B cell (primary cell): ENCODE results near the gene CACNA2D2. TPM values are rescaled to one million over a fixed set of nuclear protein-coding genes. Genes with fewer than 3 reads are reported as not detected.

ENCODE experiments used
- ATAC-seq: fragments of 200-7000 bp; cut with Tn5 transposase; one replicate; pipeline ENCODE4 v1.10.0; 2021; ENCODE audit warnings: low read depth, mild to moderate bottlenecking, moderate number of reproducible peaks, moderate library complexity
- CTCF ChIA-PET: fragments of 350-600 bp; sonication (Branson Sonifier 250); formaldehyde crosslinking; loops from one replicate; lab custom pipeline; 2021; ENCODE audit warnings: antibody characterized with exemption, inconsistent platforms; lab: Charles Lee
- POLR2A ChIA-PET: fragments of 350-600 bp; sonication (Branson Sonifier 250); formaldehyde crosslinking; loops from one replicate; lab custom pipeline; 2021; ENCODE audit warnings: antibody characterized with exemption; lab: Charles Lee
- DNase-seq: peaks from one replicate; pipeline ENCODE4 v3.0.0; 2013
- H2AFZ ChIP-seq: 2 replicates; pipeline ENCODE4 v1.6.1; 2012; ENCODE audit warnings: mild to moderate bottlenecking, low read depth, low read length; ENCODE audit not compliant: insufficient read depth, poor library complexity, severe bottlenecking
- H3K27ac ChIP-seq, 2 donors: 1 replicate in 1 of 2; 2 replicates in 1 of 2; pipeline ENCODE4 v1.5.1; 2012 to 2013; ENCODE audit warnings: low read length in 2 of 2, mild to moderate bottlenecking in 2 of 2, moderate library complexity in 1 of 2
- H3K27me3 ChIP-seq, 4 experiments: fragments of 200-600 bp in 1 of 4; sonication (generic) in 1 of 4; replicated peaks in 1 of 4; 1 replicate in 2 of 4; 2 replicates in 2 of 4; pipeline versions ENCODE4 v1.6.1 to v1.7.0; 2013 to 2016; ENCODE audit warnings: low read length in 3 of 4, mild to moderate bottlenecking in 2 of 4, mixed read lengths in 1 of 4, moderate library complexity in 1 of 4; ENCODE audit not compliant: insufficient read depth in 4 of 4, control insufficient read depth in 3 of 4; ENCODE audit errors: control extremely low read depth in 1 of 4
- H3K36me3 ChIP-seq, 2 experiments: replicated peaks in 1 of 2; 1 replicate in 1 of 2; 2 replicates in 1 of 2; pipeline versions ENCODE4 v1.6.1 to v1.7.1; 2013; ENCODE audit warnings: low read length in 1 of 2; ENCODE audit not compliant: insufficient read depth in 2 of 2, control insufficient read depth in 1 of 2; ENCODE audit errors: control extremely low read depth in 1 of 2, extremely low read depth in 1 of 2
- H3K4me1 ChIP-seq, 2 donors: fragments of 200-600 bp in 1 of 2; sonication (generic) in 1 of 2; 1 replicate in 1 of 2; 2 replicates in 1 of 2; pipeline versions ENCODE4 v1.5.1 to v1.6.1; 2013 to 2017; ENCODE audit warnings: low read length in 2 of 2; ENCODE audit not compliant: control insufficient read depth in 2 of 2, insufficient read depth in 2 of 2
- H3K4me2 ChIP-seq: replicated peaks from 2 replicates; pipeline ENCODE3; 2012; ENCODE audit warnings: mild to moderate bottlenecking, low read depth, low read length; ENCODE audit not compliant: poor library complexity, severe bottlenecking
- H3K4me3 ChIP-seq, 5 experiments: fragments of 200-600 bp in 1 of 5; sonication (generic) in 1 of 5; 1 replicate in 3 of 5; 2 replicates in 2 of 5; pipeline versions ENCODE4 v1.5.1 to v1.7.0; 2011 to 2016; ENCODE audit warnings: low read length in 4 of 5, mild to moderate bottlenecking in 4 of 5, low read depth in 2 of 5, control low read depth in 1 of 5, moderate library complexity in 1 of 5; ENCODE audit not compliant: insufficient read depth in 1 of 5; ENCODE audit errors: control extremely low read depth in 1 of 5, extremely low read depth in 1 of 5
- H3K79me2 ChIP-seq: fragments of 200-600 bp; sonication (generic); one replicate; pipeline ENCODE4 v1.6.0; 2016; ENCODE audit warnings: low read length; ENCODE audit not compliant: control insufficient read depth, insufficient read depth
- H3K9ac ChIP-seq: fragments of 200-600 bp; sonication (generic); 2 replicates; pipeline ENCODE4 v1.6.1; 2017; ENCODE audit warnings: mild to moderate bottlenecking, low read length, moderate library complexity
- H3K9me3 ChIP-seq, 3 donors: one replicate each; pipeline versions ENCODE4 v1.6.1 to v1.7.1; 2013; ENCODE audit warnings: low read length in 2 of 3; ENCODE audit not compliant: control insufficient read depth in 2 of 3, insufficient read depth in 1 of 3; ENCODE audit errors: control extremely low read depth in 1 of 3
- H4K20me1 ChIP-seq: 2 replicates; pipeline ENCODE4 v1.6.0; 2012; ENCODE audit warnings: mild to moderate bottlenecking, low read length; ENCODE audit not compliant: insufficient read depth, control insufficient read depth, poor library complexity, severe bottlenecking
- H3K27ac Mint-ChIP-seq: one replicate; pipeline ENCODE4 v1.8.0; 2021; ENCODE audit warnings: mixed read lengths
- H3K27me3 Mint-ChIP-seq: one replicate; pipeline ENCODE4 v1.8.0; 2021; ENCODE audit warnings: mixed read lengths
- H3K4me1 Mint-ChIP-seq: one replicate; pipeline ENCODE4 v1.8.0; 2021; ENCODE audit warnings: mixed read lengths
- H3K4me3 Mint-ChIP-seq: one replicate; pipeline ENCODE4 v1.8.0; 2021; ENCODE audit warnings: mixed read lengths
- H3K9me3 Mint-ChIP-seq: one replicate; pipeline ENCODE4 v1.8.0; 2022; ENCODE audit warnings: mixed read lengths; ENCODE audit not compliant: insufficient read depth
- CTCF ChIP-seq: fragments of 200-600 bp; IDR thresholded peaks from one replicate; pipeline ENCODE4 v1.8.0; 2022; ENCODE audit warnings: antibody characterized with exemption, mild to moderate bottlenecking
- EZH2 ChIP-seq: IDR thresholded peaks from 2 replicates; pipeline ENCODE4 v1.6.1; 2012; ENCODE audit warnings: borderline replicate concordance, low read depth, mild to moderate bottlenecking, moderate library complexity, low read length; ENCODE audit not compliant: insufficient read depth, poor library complexity, severe bottlenecking
- WGBS: methylation state at CpG from one replicate; pipeline ENCODE4 v1.1.5; 2013; ENCODE audit warnings: missing lambda C conversion rate; ENCODE audit not compliant: insufficient coverage; 5-methylcytosine and 5-hydroxymethylcytosine counted together
- intact Hi-C: fragments of 100-400 bp; cut with micrococcal nuclease; formaldehyde crosslinking; loops from one replicate; pipeline ENCODE4 v1.10.0; 2022
- polyA plus RNA-seq: library from polyadenylated mRNA; depleted of rRNA; stranded (reverse); fragments of >200 nt; gene quantifications from 2 replicates; pipeline ENCODE4 v1.2.3, GENCODE V29; 2012
- total RNA-seq, 2 donors: library from RNA; stranded (reverse); fragments of 120-200 nt in 1 of 2; gene quantifications; 1 replicate in 1 of 2; 2 replicates in 1 of 2; pipeline versions ENCODE4 v1.2.3 to v1.2.4, GENCODE V29; 2013 to 2022

The CACNA2D2 gene
- total and polyA plus RNA-seq, 2 donors (not counting 1 experiment from before 2014, with no cell fraction given), result 0.69 to 1.2 TPM

GRCh38 chr3:50416736-50417636 is 86.4 kb downstream of the CACNA2D2 start:
- ChIA-PET POLR2A (no interaction called here), CTCF (interaction anchor here (1.0 kb wide), 1 partner anchor 126 kb away, joined by 3 read pairs; no protein-coding TSS in a partner anchor)
- H3K36me3 ChIP-seq, result no peaks in the 10 kb centered on the region
- Mint-ChIP-seq H3K4me3 (no peak overlapping the region), H3K27me3 (peaks cover 7% of the 10 kb centered on the region), H3K9me3 (no peaks in the 10 kb centered on the region), H3K4me1 (no peaks in the 10 kb centered on the region), H3K27ac (no peak overlapping the region)
- H3K9ac ChIP-seq, result no peak overlapping the region
- WGBS, result 84% methylated on average over 7 of the region's 9 CpGs
- peaks cover 0 to 3% (median 0%) of the 10 kb centered on the region in 3 donors for H3K9me3 ChIP-seq
- H3K4me2 ChIP-seq, result no peak overlapping the region
- no peak overlapping the region for H3K27ac ChIP-seq
- H3K27me3 ChIP-seq, result no peaks in the 10 kb centered on the region
- intact Hi-C loops, result no loop called here
- no peaks in the 10 kb centered on the region for H3K79me2 ChIP-seq
- no peak overlapping the region for H3K4me3 ChIP-seq
- TF ChIP-seq CTCF, result no peak
- TF ChIP-seq EZH2, result no peak
- H2AFZ ChIP-seq, result no peak overlapping the region
- no peaks in the 10 kb centered on the region for H3K4me1 ChIP-seq
- H4K20me1 ChIP-seq, result no peaks in the 10 kb centered on the region
- DNase-seq (no peak), ATAC-seq (no peak)

- no peaks in the 10 kb centered on the region for H3K27me3 ChIP-seq
- no peaks in the 10 kb centered on the region for H4K20me1 ChIP-seq
- peaks cover 0 to 3% (median 0%) of the 10 kb centered on the region in 3 donors for H3K9me3 ChIP-seq
- H3K9me3 Mint-ChIP-seq, result no peaks in the 10 kb centered on the region
- H3K27me3 Mint-ChIP-seq, result peaks cover 15% of the 10 kb centered on the region
- no peaks in the 10 kb centered on the region for H3K4me1 ChIP-seq
- no peak overlapping the region for H3K4me2 ChIP-seq
- H3K9ac ChIP-seq, result no peak overlapping the region
- H3K79me2 ChIP-seq, result no peaks in the 10 kb centered on the region
- H3K27ac Mint-ChIP-seq, result no peak overlapping the region
- H3K4me3 ChIP-seq, result no peak overlapping the region
- H3K4me3 Mint-ChIP-seq, result no peak overlapping the region
- no peak overlapping the region for H2AFZ ChIP-seq
- POLR2A ChIA-PET, result no interaction called here
- ATAC-seq (no peak), DNase-seq (no peak)
- 37% methylated on average over 5 of the region's 5 CpGs for WGBS
- intact Hi-C loops, result no loop called here
- no peaks in the 10 kb centered on the region for H3K36me3 ChIP-seq
- TF ChIP-seq CTCF (no peak), EZH2 (no peak)
- CTCF ChIA-PET, result interaction anchor here (0.7 to 1.0 kb wide), 2 partner anchors 127 to 815 kb away, joined by 3 read pairs; no protein-coding TSS in a partner anchor
- H3K4me1 Mint-ChIP-seq, result no peaks in the 10 kb centered on the region
- H3K27ac ChIP-seq, result no peak overlapping the region
Observed at GRCh38 chr3:50415816-50416215, 87.6 kb downstream of the CACNA2D2 start.
